Activated B cell treated with CpG ODN at 0.5 μM for 24 hours (primary cell): ENCODE results near the gene SNX32. TPM values are rescaled to one million over a fixed set of nuclear protein-coding genes. Genes with fewer than 3 reads are reported as not detected.
A peak's percentile ranks its signal among the peaks of the same experiment; 100 is the strongest.

Experiments used
- ATAC-seq: fragments of 200-7000 bp; cut with Tn5 transposase; one replicate; pipeline ENCODE4 v1.10.0; 2021; ENCODE audit warnings: low read depth, mild to moderate bottlenecking, moderate library complexity
- CTCF ChIA-PET: fragments of 350-600 bp; sonication (Branson Sonifier 250); formaldehyde crosslinking; loops from one replicate; lab custom pipeline; 2021; ENCODE audit warnings: antibody characterized with exemption; lab: Charles Lee
- POLR2A ChIA-PET: fragments of 350-600 bp; sonication (Branson Sonifier 250); formaldehyde crosslinking; loops from one replicate; lab custom pipeline; 2021; ENCODE audit warnings: antibody characterized with exemption; lab: Charles Lee
- DNase-seq: peaks from one replicate; pipeline ENCODE4 v3.0.0; 2022
- H3K27ac Mint-ChIP-seq: one replicate; pipeline ENCODE4 v1.8.0; 2020; ENCODE audit warnings: mixed read lengths
- H3K27me3 Mint-ChIP-seq: one replicate; pipeline ENCODE4 v1.8.0; 2021; ENCODE audit warnings: mixed read lengths
- H3K36me3 Mint-ChIP-seq: one replicate; pipeline ENCODE4 v1.8.0; 2021; ENCODE audit warnings: low read depth, mixed read lengths
- H3K4me1 Mint-ChIP-seq: one replicate; pipeline ENCODE4 v1.8.0; 2021; ENCODE audit warnings: mixed read lengths
- H3K4me3 Mint-ChIP-seq: one replicate; pipeline ENCODE4 v1.8.0; 2020; ENCODE audit warnings: mild to moderate bottlenecking, mixed read lengths
- H3K9me3 Mint-ChIP-seq: one replicate; pipeline ENCODE4 v1.8.0; 2020; ENCODE audit warnings: mixed read lengths
- intact Hi-C: fragments of 100-400 bp; cut with micrococcal nuclease; formaldehyde crosslinking; loops from one replicate; pipeline ENCODE4 v1.15.1; 2024
- total RNA-seq: library from RNA; stranded (reverse); gene quantifications from 2 replicates; pipeline ENCODE4 v1.2.3, GENCODE V29; 2022
- TF ChIP-seq, protein P1 (sequence below): fragments of 200-600 bp; IDR thresholded peaks from one replicate; pipeline ENCODE4 v1.8.0; 2022; ENCODE audit warnings: antibody characterized with exemption, mild to moderate bottlenecking

The SNX32 gene
- total RNA-seq, 1 donor from 2014 or later = 1.0 TPM

- Mint-ChIP-seq H3K4me3 (peak overlapping the region; percentile 79), H3K27me3 (peaks cover 3% of the 10 kb centered on the region), H3K9me3 (no peaks in the 10 kb centered on the region), H3K4me1 (peaks cover 45% of the 10 kb centered on the region), H3K36me3 (no peaks in the 10 kb centered on the region), H3K27ac (no peak overlapping the region)
- CTCF ChIA-PET = interaction anchor here (1.2 to 1.3 kb wide), 2 partner anchors 8 to 30 kb away, joined by 3 to 5 read pairs; partner anchors contain the start of gene AP5B1
- ATAC-seq (no peak), DNase-seq (no peak)
- intact Hi-C loops = no loop called here
- POLR2A ChIA-PET = interaction anchor here (0.6 to 1.5 kb wide), 5 partner anchors 12 to 76 kb away, joined by 3 to 5 read pairs (median 3); partner anchors contain the start of gene MUS81
- TF ChIP-seq, protein P1, sequence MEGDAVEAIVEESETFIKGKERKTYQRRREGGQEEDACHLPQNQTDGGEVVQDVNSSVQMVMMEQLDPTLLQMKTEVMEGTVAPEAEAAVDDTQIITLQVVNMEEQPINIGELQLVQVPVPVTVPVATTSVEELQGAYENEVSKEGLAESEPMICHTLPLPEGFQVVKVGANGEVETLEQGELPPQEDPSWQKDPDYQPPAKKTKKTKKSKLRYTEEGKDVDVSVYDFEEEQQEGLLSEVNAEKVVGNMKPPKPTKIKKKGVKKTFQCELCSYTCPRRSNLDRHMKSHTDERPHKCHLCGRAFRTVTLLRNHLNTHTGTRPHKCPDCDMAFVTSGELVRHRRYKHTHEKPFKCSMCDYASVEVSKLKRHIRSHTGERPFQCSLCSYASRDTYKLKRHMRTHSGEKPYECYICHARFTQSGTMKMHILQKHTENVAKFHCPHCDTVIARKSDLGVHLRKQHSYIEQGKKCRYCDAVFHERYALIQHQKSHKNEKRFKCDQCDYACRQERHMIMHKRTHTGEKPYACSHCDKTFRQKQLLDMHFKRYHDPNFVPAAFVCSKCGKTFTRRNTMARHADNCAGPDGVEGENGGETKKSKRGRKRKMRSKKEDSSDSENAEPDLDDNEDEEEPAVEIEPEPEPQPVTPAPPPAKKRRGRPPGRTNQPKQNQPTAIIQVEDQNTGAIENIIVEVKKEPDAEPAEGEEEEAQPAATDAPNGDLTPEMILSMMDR = no peak
Measured at GRCh38 chr11:65787649-65788622, 45.8 kb upstream of the SNX32 start.

GRCh38 chr11:65788821-65789220, 44.9 kb upstream of the SNX32 start:
- Mint-ChIP-seq H3K4me1 (peaks cover 44% of the 10 kb centered on the region), H3K27ac (no peak overlapping the region), H3K4me3 (no peak overlapping the region), H3K27me3 (peaks cover 3% of the 10 kb centered on the region), H3K9me3 (no peaks in the 10 kb centered on the region), H3K36me3 (no peaks in the 10 kb centered on the region)
- POLR2A ChIA-PET = interaction anchor here (0.6 to 4.8 kb wide), 6 partner anchors 8 to 104 kb away, joined by 3 to 46 read pairs (median 4); partner anchors contain the start of genes AP5B1 and MUS81
- intact Hi-C loops = no loop called here
- no peak for DNase-seq
- ATAC-seq = no peak
- CTCF ChIA-PET = interaction anchor here (1.2 to 1.3 kb wide), 2 partner anchors 9 to 29 kb away, joined by 3 to 5 read pairs; partner anchors contain the start of gene AP5B1
- TF ChIP-seq, protein P1 = no peak

DNA sequence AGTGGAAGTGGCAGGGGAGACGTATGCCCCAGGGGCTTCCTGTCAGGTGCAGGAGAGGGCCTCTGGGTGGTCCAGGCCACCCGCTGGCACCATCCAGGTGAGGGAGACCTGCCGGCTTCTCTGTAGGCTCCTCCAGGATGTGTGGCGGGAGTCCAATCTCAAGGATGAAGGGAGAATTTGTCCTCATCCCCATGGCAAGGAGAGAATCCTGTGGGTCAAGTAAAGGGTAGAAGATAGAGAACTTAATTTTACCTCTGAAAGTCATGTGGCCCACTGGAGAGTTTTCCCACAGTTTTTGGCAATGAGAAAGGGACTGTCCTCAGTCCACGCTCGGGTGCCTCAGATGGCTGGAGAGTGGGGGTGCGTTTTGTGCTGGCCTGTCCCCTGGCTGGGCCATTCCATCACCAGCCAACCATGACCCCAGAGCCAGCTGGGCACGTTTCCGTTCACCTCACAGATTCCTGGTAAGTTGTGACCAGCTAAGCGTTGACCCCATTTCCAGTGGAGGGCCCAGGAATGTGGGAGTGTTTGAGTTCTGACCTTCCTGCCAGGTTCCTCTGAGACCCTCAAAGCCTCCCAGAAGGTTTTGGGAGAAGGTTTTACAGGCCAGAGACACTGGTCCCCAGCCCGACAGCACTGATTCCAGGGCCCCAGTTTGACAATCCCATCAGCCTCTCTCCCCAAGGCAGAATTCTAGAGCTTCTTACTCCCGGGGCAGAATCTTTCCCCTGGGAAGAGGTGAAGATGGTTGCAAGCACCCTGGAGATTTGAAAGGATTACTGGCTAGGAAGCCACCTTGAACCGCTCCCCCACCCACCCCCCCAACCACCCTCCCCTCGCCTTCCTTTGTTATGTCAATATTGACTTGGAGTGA, 44.3 kb upstream of the SNX32 start:
- intact Hi-C loops = no loop called here
- Mint-ChIP-seq H3K4me3 (no peak overlapping the region), H3K27ac (no peak overlapping the region), H3K36me3 (no peaks in the 10 kb centered on the region), H3K27me3 (peaks cover 3% of the 10 kb centered on the region), H3K4me1 (peaks cover 44% of the 10 kb centered on the region), H3K9me3 (no peaks in the 10 kb centered on the region)
- DNase-seq (no peak), ATAC-seq (no peak)
- POLR2A ChIA-PET = interaction anchor here (0.6 to 4.8 kb wide), 3 partner anchors 9 to 104 kb away, joined by 4 to 46 read pairs (median 4); partner anchors contain the start of gene AP5B1
- CTCF ChIA-PET = interaction anchor here (0.5 to 3.7 kb wide), 5 partner anchors 9 to 459 kb away, joined by 3 to 41 read pairs (median 5); partner anchors contain the start of genes AP5B1 and MUS81
- TF ChIP-seq, protein P1 = no peak

DNA sequence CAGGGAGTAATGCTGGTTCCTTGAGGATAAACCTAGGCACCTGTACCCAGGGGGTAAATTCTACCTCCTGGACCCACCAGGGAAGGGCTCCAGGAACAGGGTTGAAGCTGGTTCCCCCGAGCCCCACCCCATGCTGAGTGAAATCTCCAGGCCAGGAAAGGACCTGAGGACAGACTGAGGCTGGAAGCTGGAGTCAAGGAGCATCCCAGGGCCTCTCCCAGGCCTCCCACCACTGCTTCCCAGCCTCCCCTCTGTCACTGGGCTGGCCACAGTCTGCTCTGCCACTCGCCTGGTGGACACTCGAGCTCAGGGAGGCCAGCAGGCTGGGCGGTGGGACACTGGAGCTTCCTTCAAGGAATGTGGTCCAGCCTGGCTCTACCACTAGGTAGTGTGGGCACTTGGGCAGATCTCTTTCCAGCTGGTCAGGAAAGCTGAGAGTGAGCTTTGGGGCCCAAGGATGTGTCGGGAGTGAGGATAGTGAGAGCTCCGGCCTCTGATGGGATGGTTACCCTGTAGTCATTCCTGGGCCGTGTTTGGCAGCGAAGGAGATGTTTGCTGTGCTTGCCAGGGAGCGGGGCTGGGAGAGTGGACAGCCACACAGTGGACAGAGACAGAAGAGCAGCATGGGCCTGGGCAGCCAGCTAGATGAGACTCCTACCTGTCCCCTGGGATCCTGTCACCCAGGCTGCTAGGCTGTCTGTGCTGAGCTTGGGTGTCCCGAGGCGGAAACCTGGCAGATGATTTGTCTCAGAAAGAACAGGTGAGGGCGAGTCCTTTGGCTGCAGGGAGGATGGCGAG, 43.5 kb upstream of the SNX32 start:
- Mint-ChIP-seq H3K27ac (no peak overlapping the region), H3K4me3 (no peak overlapping the region), H3K36me3 (no peaks in the 10 kb centered on the region), H3K4me1 (peaks cover 44% of the 10 kb centered on the region), H3K9me3 (no peaks in the 10 kb centered on the region), H3K27me3 (peaks cover 3% of the 10 kb centered on the region)
- CTCF ChIA-PET = interaction anchor here (0.5 to 3.7 kb wide), 3 partner anchors 10 to 459 kb away, joined by 3 to 41 read pairs (median 6); partner anchors contain the start of genes AP5B1 and MUS81
- DNase-seq (no peak), ATAC-seq (no peak)
- intact Hi-C loops = no loop called here
- POLR2A ChIA-PET = interaction anchor here (0.6 to 4.8 kb wide), 5 partner anchors 10 to 457 kb away, joined by 3 to 46 read pairs (median 6); partner anchors contain the start of genes AP5B1, CFL1, DPF2 and FOSL1
- TF ChIP-seq, protein P1 = no peak
